ENCODE measurements around the gene FEN1. TPM values are rescaled to one million over a fixed set of nuclear protein-coding genes. Genes with fewer than 3 reads are reported as not detected.

FEN1 gene
- total and polyA plus RNA-seq, 2 of the 13 experiments (the other 11 are each of a cell fraction or from before 2014, with no cell fraction given): 12.4 to 102 TPM

DNA sequence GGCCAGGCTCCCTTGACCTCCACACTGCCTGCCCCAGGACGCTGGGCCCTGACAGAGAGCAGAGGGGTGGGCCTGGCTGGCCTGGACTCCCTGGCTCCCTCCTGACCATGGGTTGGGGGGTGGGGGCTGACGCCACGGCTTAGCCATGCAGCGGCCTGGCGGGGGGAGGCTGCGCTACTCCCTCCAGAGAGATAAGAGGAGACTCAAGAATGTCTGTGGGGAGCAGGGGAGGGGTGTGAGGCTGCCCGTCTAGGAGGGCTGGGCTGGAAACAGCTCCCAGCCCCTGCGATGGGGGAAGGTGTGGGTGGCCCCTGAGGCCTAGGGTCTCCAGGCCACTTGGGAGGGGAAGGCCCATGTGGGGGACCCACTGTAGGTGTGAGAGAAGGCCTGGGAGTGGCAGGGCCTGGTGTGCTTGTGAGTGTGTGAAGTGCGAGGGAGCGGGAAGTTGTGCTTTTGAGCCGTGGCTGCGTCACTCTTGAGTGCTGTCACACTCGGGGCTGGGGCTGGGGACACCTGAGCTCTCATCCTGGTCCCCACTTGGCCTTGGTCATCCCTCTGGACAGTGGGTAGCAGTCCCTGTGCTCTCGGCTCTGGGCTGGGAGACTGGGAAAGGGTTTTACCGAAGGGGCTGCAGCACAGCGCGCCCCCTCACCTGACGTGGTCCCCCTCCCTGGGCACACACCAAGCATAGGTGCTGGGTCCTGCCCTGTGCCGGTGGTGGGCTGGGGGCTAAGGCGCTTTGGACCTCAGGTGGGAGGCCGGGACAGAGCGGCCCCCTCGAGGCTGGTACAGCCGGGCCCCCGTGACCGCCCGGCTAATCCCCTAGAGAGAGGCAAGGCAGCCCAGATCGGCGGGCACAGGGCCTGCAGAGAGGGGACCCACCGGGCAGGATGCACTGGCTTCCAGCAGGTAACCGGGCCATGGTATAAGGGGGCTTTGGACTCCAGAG, 37.9 kb upstream of the FEN1 start:
- no peak for ATAC-seq
- 81% methylated on average over 18 of the region's 31 CpGs for WGBS (ENCODE audit: low lambda C conversion rate)
- Histone ChIP-seq H4K20me1 (ENCODE audit: insufficient read depth, low read length) (no peaks in the 10 kb centered on the region), H3K27ac (ENCODE audit: extremely low read length, insufficient read depth, low read length) (peak overlapping the region; percentile 100), H3K36me3 (replicated peaks in 1 of 2; ENCODE audit: control insufficient read depth in 1 of 2, insufficient read depth in 2 of 2, low read length in 2 of 2) (no peaks in the 10 kb centered on the region), H3K27me3 (ENCODE audit: control insufficient read depth in 1 of 2, insufficient read depth in 2 of 2, low read length in 2 of 2) (no peaks in the 10 kb centered on the region), H3K4me1 (ENCODE audit: insufficient read depth, low read length) (peaks cover 89% of the 10 kb centered on the region), H2AFZ (ENCODE audit: low read length) (no peak overlapping the region), H3K4me3 (replicated peaks in 1 of 3; ENCODE audit: insufficient read depth in 1 of 3, low read depth in 2 of 3, low read length in 3 of 3) (peak overlapping the region; percentile 69 to 87 (median 74)), H3K79me2 (ENCODE audit: insufficient read depth, low read length) (peaks cover 63% of the 10 kb centered on the region), H3K9ac (ENCODE audit: insufficient read depth, low read depth, low read length) (peak overlapping the region; percentile 89), H3K4me2 (ENCODE audit: low read depth, low read length) (peak overlapping the region; percentile 93), H3K9me3 (ENCODE audit: low read length) (no peaks in the 10 kb centered on the region)
- BruUV-seq (replicated peaks): no TSS peak
- intact Hi-C loops (cut with micrococcal nuclease; ENCODE audit: unreplicated experiment) (loop anchor here (1.0 kb wide), 1 partner anchor 21 kb away; no protein-coding TSS in a partner anchor), in situ Hi-C loops (cut with HindIII; ENCODE audit: extremely low pct_ligation_motif_present, low pct_unique_long_range_greater_than_20kb) (no loop called here)
- DNase-seq (ENCODE audit: low spot score): no peak
- no peak for FAIRE-seq
- POLR2A ChIA-PET: interaction anchor here (1.4 to 4.6 kb wide), 3 partner anchors 13 to 60 kb away, joined by 6 to 92 read pairs (median 11); no protein-coding TSS in a partner anchor
- CTCF ChIA-PET (ENCODE audit: low intra/inter-chr PET ratio, low total read pairs): interaction anchor here (1.3 to 5.4 kb wide), 2 partner anchors 14 to 22 kb away, joined by 8 to 51 read pairs; no protein-coding TSS in a partner anchor
- TF ChIP-seq POGK (CRISPR knock-in tag; conservative IDR thresholded peaks at IDR 0.05): no peak
- no peak for TF ChIP-seq MAF1 (CRISPR knock-in tag; IDR thresholded peaks at IDR 0.05; ENCODE audit: borderline replicate concordance)
- TF ChIP-seq HDAC6 (IDR thresholded peaks at IDR 0.05; ENCODE audit: low read depth, low read length): no peak
- no peak for TF ChIP-seq ZNF281 (CRISPR knock-in tag; IDR thresholded peaks at IDR 0.05; ENCODE audit: borderline replicate concordance)
- TF ChIP-seq TARDBP (CRISPR knock-in tag; IDR thresholded peaks at IDR 0.05): no peak
- TF ChIP-seq ZSCAN21 (CRISPR knock-in tag; IDR thresholded peaks at IDR 0.05; ENCODE audit: borderline replicate concordance): 0 out of 2 replicates have a peak, but pooled peaks have one; percentile 48
- peak; percentile 83 for TF ChIP-seq AGO2 (optimal IDR thresholded peaks at IDR 0.05; ENCODE audit: low read depth, low read length)
- TF ChIP-seq ZFX (CRISPR knock-in tag; IDR thresholded peaks at IDR 0.05; ENCODE audit: low read depth): peak; percentile 29; the same call in 1 of the 2 replicates
- TF ChIP-seq ZMAT3 (CRISPR knock-in tag; conservative IDR thresholded peaks at IDR 0.05): no peak
- no peak for TF ChIP-seq ZFP90 (CRISPR knock-in tag; IDR thresholded peaks at IDR 0.05; ENCODE audit: borderline replicate concordance)
- no peak for TF ChIP-seq ZNF101 (CRISPR knock-in tag; IDR thresholded peaks at IDR 0.05; ENCODE audit: borderline replicate concordance, low read depth)
- TF ChIP-seq MTA3 (CRISPR knock-in tag; IDR thresholded peaks at IDR 0.05): no peak
- TF ChIP-seq ZNF333 (CRISPR knock-in tag; IDR thresholded peaks at IDR 0.05; ENCODE audit: borderline replicate concordance): no peak
- TF ChIP-seq SYNCRIP (IDR thresholded peaks at IDR 0.05; ENCODE audit: insufficient read depth, low read depth, low read length): no peak
- no peak for TF ChIP-seq ZNF749 (CRISPR knock-in tag; IDR thresholded peaks at IDR 0.05; ENCODE audit: borderline replicate concordance)
- TF ChIP-seq BORCS8-MEF2B (CRISPR knock-in tag; IDR thresholded peaks at IDR 0.05): no peak
